ENCODE results near the gene PRKCE.

DNA sequence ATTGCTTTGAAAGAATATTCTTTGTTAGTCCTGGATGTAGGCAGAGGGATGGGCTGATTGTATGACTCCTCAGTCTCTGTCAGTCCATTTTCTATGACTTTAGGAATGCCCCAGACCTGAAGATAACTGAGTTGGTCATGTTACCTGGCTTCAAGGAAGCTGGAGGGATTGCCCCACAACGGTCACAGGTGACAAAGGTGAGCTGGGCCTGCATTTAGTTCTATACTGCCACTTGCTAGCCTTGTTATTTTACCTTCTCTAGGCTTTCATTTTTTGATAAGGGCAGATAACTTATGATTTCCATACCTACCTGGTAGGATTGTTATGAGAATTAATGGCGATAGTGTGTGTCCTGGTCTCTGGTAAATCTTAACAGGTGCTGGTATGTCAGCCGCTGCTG lies 260.1 kb downstream of the PRKCE start:
- TF ChIP-seq, protein P1, sequence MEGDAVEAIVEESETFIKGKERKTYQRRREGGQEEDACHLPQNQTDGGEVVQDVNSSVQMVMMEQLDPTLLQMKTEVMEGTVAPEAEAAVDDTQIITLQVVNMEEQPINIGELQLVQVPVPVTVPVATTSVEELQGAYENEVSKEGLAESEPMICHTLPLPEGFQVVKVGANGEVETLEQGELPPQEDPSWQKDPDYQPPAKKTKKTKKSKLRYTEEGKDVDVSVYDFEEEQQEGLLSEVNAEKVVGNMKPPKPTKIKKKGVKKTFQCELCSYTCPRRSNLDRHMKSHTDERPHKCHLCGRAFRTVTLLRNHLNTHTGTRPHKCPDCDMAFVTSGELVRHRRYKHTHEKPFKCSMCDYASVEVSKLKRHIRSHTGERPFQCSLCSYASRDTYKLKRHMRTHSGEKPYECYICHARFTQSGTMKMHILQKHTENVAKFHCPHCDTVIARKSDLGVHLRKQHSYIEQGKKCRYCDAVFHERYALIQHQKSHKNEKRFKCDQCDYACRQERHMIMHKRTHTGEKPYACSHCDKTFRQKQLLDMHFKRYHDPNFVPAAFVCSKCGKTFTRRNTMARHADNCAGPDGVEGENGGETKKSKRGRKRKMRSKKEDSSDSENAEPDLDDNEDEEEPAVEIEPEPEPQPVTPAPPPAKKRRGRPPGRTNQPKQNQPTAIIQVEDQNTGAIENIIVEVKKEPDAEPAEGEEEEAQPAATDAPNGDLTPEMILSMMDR (IDR thresholded peaks at IDR 0.05), result no peak
- no peak for TF ChIP-seq POLR2A (IDR thresholded peaks at IDR 0.05)
